HepG2 (cell line): ENCODE measurements around the gene LIPC. TPM values are rescaled to one million over a fixed set of nuclear protein-coding genes. Genes with fewer than 3 reads are reported as not detected.

Experiments used
- AGO2 ChIP-seq: fragments of 200-400 bp; formaldehyde crosslinking; optimal IDR thresholded peaks from 2 replicates; pipeline ENCODE3; 2017; ENCODE audit warnings: mild to moderate bottlenecking, low read depth, low read length, moderate library complexity
- ARNT2 ChIP-seq: sonication (generic); formaldehyde crosslinking; IDR thresholded peaks from 2 replicates; pipeline ENCODE4 v1.8.0; 2022; ENCODE audit warnings: mild to moderate bottlenecking, low read depth, missing genetic modification reagents, moderate library complexity
- ATF5 ChIP-seq: sonication (generic); formaldehyde crosslinking; IDR thresholded peaks from 2 replicates; pipeline ENCODE4 v1.4.0; 2020; ENCODE audit warnings: mild to moderate bottlenecking, low read depth, missing genetic modification reagents
- CREBL2 ChIP-seq: sonication (generic); formaldehyde crosslinking; IDR thresholded peaks from 2 replicates; pipeline ENCODE4 v1.8.1; 2023; ENCODE audit warnings: missing genetic modification reagents, mild to moderate bottlenecking, borderline replicate concordance
- DNMT1 ChIP-seq: sonication (generic); formaldehyde crosslinking; IDR thresholded peaks from 2 replicates; pipeline ENCODE4 v1.5.1; 2020; ENCODE audit warnings: mild to moderate bottlenecking, missing genetic modification reagents
- HOXA7 ChIP-seq: sonication (generic); formaldehyde crosslinking; IDR thresholded peaks from 2 replicates; pipeline ENCODE4 v1.8.1; 2022; ENCODE audit warnings: mild to moderate bottlenecking, missing genetic modification reagents, moderate library complexity
- KLF13 ChIP-seq: sonication (generic); formaldehyde crosslinking; IDR thresholded peaks from 2 replicates; pipeline ENCODE4 v1.4.0; 2020; ENCODE audit warnings: mild to moderate bottlenecking, missing genetic modification reagents
- MTF2 ChIP-seq: sonication (generic); formaldehyde crosslinking; IDR thresholded peaks from 2 replicates; pipeline ENCODE4 v1.5.0; 2020; ENCODE audit warnings: missing genetic modification reagents, borderline replicate concordance
- POLR2AphosphoS5 ChIP-seq: IDR thresholded peaks from 2 replicates; pipeline ENCODE4 v1.6.1; 2012; ENCODE audit warnings: low read depth, low read length
- RFX5 ChIP-seq: IDR thresholded peaks from 2 replicates; pipeline ENCODE4 v1.6.1; 2011; ENCODE audit warnings: low read depth, low read length, improper control_type of control experiment
- RXRB ChIP-seq: IDR thresholded peaks from 2 replicates; pipeline ENCODE4 v1.6.1; 2016; ENCODE audit warnings: borderline replicate concordance, missing genetic modification reagents, missing compliant biosample characterization
- SRSF1 ChIP-seq: fragments of 200-400 bp; formaldehyde crosslinking; optimal IDR thresholded peaks from 2 replicates; pipeline ENCODE3; 2017; ENCODE audit warnings: mild to moderate bottlenecking, low read depth, low read length, moderate library complexity
- STAT5B ChIP-seq: sonication (generic); formaldehyde crosslinking; IDR thresholded peaks from 2 replicates; pipeline ENCODE4 v1.4.0; 2020; ENCODE audit warnings: missing genetic modification reagents
- TFDP1 ChIP-seq: IDR thresholded peaks from 2 replicates; pipeline ENCODE4 v1.6.1; 2016; ENCODE audit warnings: missing compliant biosample characterization, missing genetic modification reagents, borderline replicate concordance
- ZBTB26 ChIP-seq: IDR thresholded peaks from 2 replicates; pipeline ENCODE4 v1.6.1; 2016; ENCODE audit warnings: missing compliant biosample characterization, missing genetic modification reagents, borderline replicate concordance
- ZBTB38 ChIP-seq: sonication (generic); formaldehyde crosslinking; IDR thresholded peaks from 2 replicates; pipeline ENCODE4 v1.5.1; 2020; ENCODE audit warnings: mild to moderate bottlenecking, missing genetic modification reagents
- ZMYM2 ChIP-seq: sonication (generic); formaldehyde crosslinking; IDR thresholded peaks from 2 replicates; pipeline ENCODE4 v1.8.0; 2022; ENCODE audit warnings: mild to moderate bottlenecking, missing genetic modification reagents
- ZNF275 ChIP-seq: sonication (generic); formaldehyde crosslinking; IDR thresholded peaks from 2 replicates; pipeline ENCODE4 v1.8.0; 2022; ENCODE audit warnings: missing genetic modification reagents, mild to moderate bottlenecking, inconsistent platforms, borderline replicate concordance
- ZNF501 ChIP-seq: sonication (generic); formaldehyde crosslinking; IDR thresholded peaks from 2 replicates; pipeline ENCODE4 v1.5.1; 2020; ENCODE audit warnings: mild to moderate bottlenecking, moderate library complexity, missing genetic modification reagents
- ZNF724P ChIP-seq: sonication (generic); formaldehyde crosslinking; IDR thresholded peaks from 2 replicates; pipeline ENCODE4 v1.8.0; 2022; ENCODE audit warnings: missing genetic modification reagents, borderline replicate concordance
- ZNF773 ChIP-seq: sonication (generic); formaldehyde crosslinking; IDR thresholded peaks from 2 replicates; pipeline ENCODE4 v1.4.0; 2020; ENCODE audit warnings: missing genetic modification reagents, borderline replicate concordance
- ZNF850 ChIP-seq: sonication (generic); formaldehyde crosslinking; conservative IDR thresholded peaks from 2 replicates; pipeline ENCODE4 v1.9.0; 2021; ENCODE audit warnings: mild to moderate bottlenecking, missing genetic modification reagents
- ZXDC ChIP-seq: sonication (generic); formaldehyde crosslinking; IDR thresholded peaks from 2 replicates; pipeline ENCODE4 v1.5.0; 2020; ENCODE audit warnings: mild to moderate bottlenecking, missing genetic modification reagents
- polyA plus RNA-seq, 8 experiments: library from polyadenylated mRNA; depleted of rRNA in 3 of 8; stranded (reverse) in 7 of 8; unstranded in 1 of 8; fragments of >200 nt; fragmentation: Illumina TruSeq in 4 of 8; extraction: Trizol in 4 of 8; gene quantifications; 2 replicates each; pipeline versions ENCODE4 v1.2.1 to v1.2.3, GENCODE V29; 2011 to 2016; ENCODE audit warnings: low read depth in 4 of 8, missing spikeins in 1 of 8, mixed read lengths in 1 of 8; ENCODE audit not compliant: insufficient read depth in 1 of 8
- total RNA-seq, 5 experiments: library from RNA; depleted of rRNA; stranded (reverse); fragments of >200 nt; fragmentation: Illumina TruSeq; extraction: Trizol; gene quantifications; 2 replicates each; pipeline ENCODE4 v1.2.3, GENCODE V29; 2016; ENCODE audit warnings: low read depth in 1 of 5

Gene LIPC
- total and polyA plus RNA-seq, 2 of the 13 experiments (the other 11 are each of a cell fraction or from before 2014, with no cell fraction given): 26.0 to 38.0 TPM

GRCh38 chr15:58551764-58552504 is 120.1 kb downstream of the LIPC start (continued):
- TF ChIP-seq CREBL2 (CRISPR knock-in tag): no peak
- no peak for TF ChIP-seq ZNF501 (CRISPR knock-in tag)
- no peak for TF ChIP-seq RFX5
- TF ChIP-seq ZNF850 (CRISPR knock-in tag): no peak
- no peak for TF ChIP-seq ZMYM2 (CRISPR knock-in tag)
- no peak for TF ChIP-seq SRSF1
- no peak for TF ChIP-seq ZBTB38 (CRISPR knock-in tag)
- TF ChIP-seq ZNF773: no peak
- no peak for TF ChIP-seq DNMT1 (CRISPR knock-in tag)
- no peak for TF ChIP-seq ZNF724P
- no peak for TF ChIP-seq MTF2 (CRISPR knock-in tag)
- 0 out of 2 replicates have a peak, but pooled peaks have one; percentile 12 for TF ChIP-seq RXRB (CRISPR knock-in tag)
- no peak for TF ChIP-seq STAT5B (CRISPR knock-in tag)
- 0 out of 2 replicates have a peak, but pooled peaks have one; percentile 49 for TF ChIP-seq ARNT2 (CRISPR knock-in tag)
- TF ChIP-seq ZNF275 (CRISPR knock-in tag): no peak
- TF ChIP-seq ATF5 (CRISPR knock-in tag): no peak
- no peak for TF ChIP-seq KLF13 (CRISPR knock-in tag)
- no peak for TF ChIP-seq ZBTB26
- no peak for TF ChIP-seq POLR2AphosphoS5
- no peak for TF ChIP-seq HOXA7 (CRISPR knock-in tag)
- TF ChIP-seq TFDP1 (CRISPR knock-in tag): no peak
- TF ChIP-seq AGO2: no peak
- no peak for TF ChIP-seq ZXDC (CRISPR knock-in tag)
